Measurements from ENCODE around the gene SMIM12.
"Not testable (repeated sequence)": the region's sequence is repeated elsewhere in the genome, so short reads cannot be mapped to it uniquely, and the experiment has no call there.

Gene SMIM12

GRCh38 chr1:34842073-34842472, 17.5 kb downstream of the SMIM12 start:
- no peak for DNase-seq

- no peak for DNase-seq
Measured at GRCh38 chr1:34840426-34840825, 19.1 kb downstream of the SMIM12 start.

- DNase-seq = no peak
Measured at GRCh38 chr1:34839526-34840305, 19.8 kb downstream of the SMIM12 start.

GRCh38 chr1:34833711-34834110, 25.8 kb downstream of the SMIM12 start:
- no peak for DNase-seq

GRCh38 chr1:34831721-34832246, 27.8 kb downstream of the SMIM12 start:
- DNase-seq = no peak

GRCh38 chr1:34829250-34829649, 30.3 kb downstream of the SMIM12 start:
- no peak for DNase-seq

- no peak for DNase-seq
Measured at GRCh38 chr1:34828611-34829010, 30.9 kb downstream of the SMIM12 start.

GRCh38 chr1:34827341-34827941, 32.1 kb downstream of the SMIM12 start:
- no peak for DNase-seq

GRCh38 chr1:34825455-34826091, 34.0 kb downstream of the SMIM12 start:
- DNase-seq = no peak

GRCh38 chr1:34824817-34825454, 34.6 kb downstream of the SMIM12 start:
- no peak for DNase-seq

- no peak for DNase-seq
Measured at GRCh38 chr1:34822202-34822601, 37.3 kb downstream of the SMIM12 start.

- DNase-seq = not testable (repeated sequence)
Measured at GRCh38 chr1:34818862-34819261, 40.7 kb downstream of the SMIM12 start.

- DNase-seq = no peak
Measured at GRCh38 chr1:34816778-34817177, 42.8 kb downstream of the SMIM12 start.

GRCh38 chr1:34816332-34816731, 43.2 kb downstream of the SMIM12 start:
- DNase-seq = no peak

- not testable (repeated sequence) for DNase-seq
Measured at GRCh38 chr1:34810781-34811180, 48.8 kb downstream of the SMIM12 start.

GRCh38 chr1:34808051-34808810, 51.3 kb downstream of the SMIM12 start:
- no peak for DNase-seq

GRCh38 chr1:34806396-34806795, 53.2 kb downstream of the SMIM12 start:
- no peak for DNase-seq

- DNase-seq = no peak
Measured at GRCh38 chr1:34803770-34804169, 55.8 kb downstream of the SMIM12 start.
